Measurements from ENCODE around the gene DNAJC5.
"Not testable (repeated sequence)": the region's sequence is repeated elsewhere in the genome, so short reads cannot be mapped to it uniquely, and the experiment has no call there.

The DNAJC5 gene

GRCh38 chr20:63957004-63957689 is 62.2 kb downstream of the DNAJC5 start:
- peak; percentile 49 for DNase-seq

GRCh38 chr20:63957690-63958441 is 62.9 kb downstream of the DNAJC5 start:
- DNase-seq = no peak

- no peak for DNase-seq
Observed at GRCh38 chr20:63958471-63958870, 63.5 kb downstream of the DNAJC5 start.

- no peak for DNase-seq
Observed at GRCh38 chr20:63958964-63959698, 64.2 kb downstream of the DNAJC5 start.

- DNase-seq = no peak
Observed at GRCh38 chr20:63959699-63960075, 64.8 kb downstream of the DNAJC5 start.

GRCh38 chr20:63960654-63961621 is 66.0 kb downstream of the DNAJC5 start:
- not testable (repeated sequence) for DNase-seq

- no peak for DNase-seq
Observed at GRCh38 chr20:63961664-63962425, 66.9 kb downstream of the DNAJC5 start.

GRCh38 chr20:63962426-63963347 is 67.8 kb downstream of the DNAJC5 start:
- DNase-seq = no peak

GRCh38 chr20:63963348-63963741 is 68.4 kb downstream of the DNAJC5 start:
- no peak for DNase-seq

- DNase-seq = no peak
Observed at GRCh38 chr20:63963784-63964301, 68.9 kb downstream of the DNAJC5 start.

- DNase-seq = no peak
Observed at GRCh38 chr20:63964412-63964811, 69.5 kb downstream of the DNAJC5 start.

GRCh38 chr20:63966172-63966943 is 71.4 kb downstream of the DNAJC5 start:
- no peak for DNase-seq

- no peak for DNase-seq
Observed at GRCh38 chr20:63966944-63967322, 72.0 kb downstream of the DNAJC5 start.

- DNase-seq = no peak
Observed at GRCh38 chr20:63967330-63968135, 72.6 kb downstream of the DNAJC5 start.

- no peak for DNase-seq
Observed at GRCh38 chr20:63968136-63968927, 73.4 kb downstream of the DNAJC5 start.

GRCh38 chr20:63968928-63969760 is 74.2 kb downstream of the DNAJC5 start:
- DNase-seq = no peak

All from HCEC 1CT (cell line).